ENCODE measurements around the gene DBH. TPM values are rescaled to one million over a fixed set of nuclear protein-coding genes. Genes with fewer than 3 reads are reported as not detected.
A peak's percentile ranks its signal among the peaks of the same experiment; 100 is the strongest.

The DBH gene
- total RNA-seq, 2 donors from 2014 or later = not detected

GRCh38 chr9:133681658-133682306 lies 45.6 kb downstream of the DBH start:
- no peaks in the 10 kb centered on the region for H3K27me3 ChIP-seq
- H3K36me3 ChIP-seq = no peaks in the 10 kb centered on the region
- H3K27ac ChIP-seq = no peak overlapping the region
- no peak for DNase-seq (ENCODE audit: low spot score)
- H3K9me3 ChIP-seq = no peaks in the 10 kb centered on the region
- TF ChIP-seq CTCF (IDR thresholded peaks at IDR 0.05) = no peak
- no peak overlapping the region for H3K4me3 ChIP-seq
- peaks cover 0 to 40% of the 10 kb centered on the region in 2 donors for H3K4me1 ChIP-seq

GRCh38 chr9:133682818-133683585 lies 46.8 kb downstream of the DBH start:
- DNase-seq (ENCODE audit: low spot score) = no peak
- Histone ChIP-seq H3K36me3 (no peaks in the 10 kb centered on the region), H3K9me3 (no peaks in the 10 kb centered on the region), H3K4me1 (peaks cover 0 to 40% of the 10 kb centered on the region in 2 donors), H3K27me3 (no peaks in the 10 kb centered on the region), H3K27ac (peak overlapping the region; percentile 43 to 70), H3K4me3 (no peak overlapping the region)
- TF ChIP-seq CTCF (IDR thresholded peaks at IDR 0.05) = no peak

GRCh38 chr9:133683586-133684120 lies 47.5 kb downstream of the DBH start:
- peaks cover 0 to 40% of the 10 kb centered on the region in 2 donors for H3K4me1 ChIP-seq

GRCh38 chr9:133684121-133684935 lies 48.2 kb downstream of the DBH start:
- Histone ChIP-seq H3K27me3 (no peaks in the 10 kb centered on the region), H3K27ac (peak overlapping the region; percentile 43 to 70), H3K4me1 (peaks cover 0 to 34% of the 10 kb centered on the region in 2 donors), H3K36me3 (no peaks in the 10 kb centered on the region), H3K9me3 (no peaks in the 10 kb centered on the region), H3K4me3 (no peak overlapping the region)
- TF ChIP-seq CTCF (IDR thresholded peaks at IDR 0.05) = no peak
- no peak for DNase-seq (ENCODE audit: low spot score)

More at GRCh38 chr9:133683586-133684120, 47.5 kb downstream of the DBH start:
- H3K4me3 ChIP-seq = no peak overlapping the region
- DNase-seq (ENCODE audit: low spot score) = peak; percentile 79
- H3K36me3 ChIP-seq = no peaks in the 10 kb centered on the region
- no peaks in the 10 kb centered on the region for H3K27me3 ChIP-seq
- no peaks in the 10 kb centered on the region for H3K9me3 ChIP-seq
- TF ChIP-seq CTCF (IDR thresholded peaks at IDR 0.05) = no peak
- H3K27ac ChIP-seq = peak overlapping the region; percentile 43 to 70

GRCh38 chr9:133684936-133685361 lies 48.8 kb downstream of the DBH start:
- no peak for TF ChIP-seq CTCF (IDR thresholded peaks at IDR 0.05)
- H3K27me3 ChIP-seq = no peaks in the 10 kb centered on the region
- H3K36me3 ChIP-seq = no peaks in the 10 kb centered on the region
- no peak for DNase-seq (ENCODE audit: low spot score)
- H3K4me1 ChIP-seq = peaks cover 0 to 28% of the 10 kb centered on the region in 2 donors
- H3K4me3 ChIP-seq = no peak overlapping the region
- peak overlapping the region in 1 of 2 donors; percentile 70 for H3K27ac ChIP-seq
- H3K9me3 ChIP-seq = no peaks in the 10 kb centered on the region
